GM23248 (cell line): ENCODE results near the gene RSAD2.

Source experiments
- EZH2 ChIP-seq: fragments of 200-600 bp; sonication (generic); IDR thresholded peaks from 2 replicates; pipeline ENCODE4 v1.6.1; 2018; ENCODE audit warnings: antibody characterized with exemption, mild to moderate bottlenecking; ENCODE audit not compliant: insufficient read depth, poor library complexity, severe bottlenecking
- EZH2phosphoT487 ChIP-seq: fragments of 200-600 bp; sonication (generic); IDR thresholded peaks from 2 replicates; pipeline ENCODE4 v1.6.1; 2018; ENCODE audit warnings: antibody characterized with exemption, moderate library complexity, mild to moderate bottlenecking, low read depth; ENCODE audit not compliant: insufficient read depth

DNA sequence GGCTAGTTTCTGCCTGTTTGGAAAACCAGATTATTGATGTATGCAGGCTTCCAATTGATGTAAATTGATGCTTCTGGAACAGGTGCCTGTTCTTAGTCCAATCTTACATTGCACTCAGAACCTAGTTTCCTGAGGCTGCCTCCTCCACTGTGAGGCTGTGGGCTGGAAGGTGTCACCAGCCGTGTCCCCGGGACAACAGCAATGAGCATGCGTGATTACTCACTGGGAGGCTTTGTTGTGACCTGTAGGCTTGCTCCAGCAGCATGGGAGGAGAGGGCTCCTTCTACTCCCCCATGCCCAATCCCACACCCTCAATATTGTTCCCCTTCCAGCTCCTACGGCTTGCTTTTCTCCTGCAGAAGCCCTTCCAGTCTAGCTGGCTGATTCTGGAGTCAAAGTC lies 11.1 kb downstream of the RSAD2 start:
- TF ChIP-seq EZH2phosphoT487 (no peak), EZH2 (no peak)
